PC-3 (cell line): Measurements from ENCODE around the gene PYDC1. TPM values are rescaled to one million over a fixed set of nuclear protein-coding genes. Genes with fewer than 3 reads are reported as not detected.

Experiments
- ATAC-seq: fragments of 200-7000 bp; cut with Tn5 transposase; 2 replicates; pipeline ENCODE4 v1.9.1; 2020; ENCODE audit warnings: mild to moderate bottlenecking, moderate library complexity
- BruUV-seq: library from RNA; stranded (reverse); fragments of 400-500 nt; replicated peaks from 2 replicates; lab custom pipeline; 2021; lab: Mats Ljungman, UMichigan
- CTCF ChIA-PET: fragments of 300-600 bp; sonication (Branson Sonifier 250); formaldehyde crosslinking; loops from one replicate; lab custom pipeline; 2022; ENCODE audit warnings: antibody characterized with exemption; lab: Charles Lee
- POLR2A ChIA-PET: fragments of 300-600 bp; sonication (Branson Sonifier 250); formaldehyde crosslinking; loops from one replicate; lab custom pipeline; 2022; ENCODE audit warnings: antibody characterized with exemption; ENCODE audit not compliant: unreplicated experiment; lab: Charles Lee
- DNase-seq: peaks from one replicate; pipeline ENCODE4 v3.0.0-alpha.2; 2015
- H2AFZ ChIP-seq: fragments of 300-600 bp; sonication (generic); 2 replicates; pipeline ENCODE4 v1.6.0; 2016; ENCODE audit warnings: antibody characterized with exemption, low read length
- H3F3A ChIP-seq: fragments of 300-600 bp; sonication (generic); one replicate; pipeline ENCODE4 v1.6.0; 2017; ENCODE audit warnings: antibody characterized with exemption, low read length, control low read depth, mild to moderate bottlenecking; ENCODE audit not compliant: unreplicated experiment
- H3K27ac ChIP-seq: fragments of 300-600 bp; sonication (generic); 2 replicates; pipeline ENCODE4 v1.5.1; 2016; ENCODE audit warnings: mild to moderate bottlenecking, low read length
- H3K27me3 ChIP-seq: fragments of 300-600 bp; sonication (generic); 2 replicates; pipeline ENCODE4 v1.6.1; 2016; ENCODE audit warnings: low read length, mixed read lengths
- H3K36me3 ChIP-seq: fragments of 300-600 bp; sonication (generic); 2 replicates; pipeline ENCODE4 v1.6.1; 2016; ENCODE audit warnings: low read depth, mixed run types, low read length, mixed read lengths
- H3K4me1 ChIP-seq: fragments of 300-600 bp; sonication (generic); 2 replicates; pipeline ENCODE4 v1.5.1; 2016; ENCODE audit warnings: low read length; ENCODE audit not compliant: insufficient read depth
- H3K4me2 ChIP-seq: fragments of 300-600 bp; sonication (generic); 2 replicates; pipeline ENCODE4 v1.6.0; 2016; ENCODE audit warnings: low read length
- H3K4me3 ChIP-seq: fragments of 300-600 bp; sonication (generic); 2 replicates; pipeline ENCODE4 v1.5.1; 2016; ENCODE audit warnings: mild to moderate bottlenecking, low read length, mixed read lengths
- H3K79me2 ChIP-seq: fragments of 300-600 bp; sonication (generic); 2 replicates; pipeline ENCODE4 v1.6.1; 2017; ENCODE audit warnings: low read length, mixed read lengths
- H3K9ac ChIP-seq: fragments of 300-600 bp; sonication (generic); 2 replicates; pipeline ENCODE4 v1.6.0; 2016; ENCODE audit warnings: mild to moderate bottlenecking, low read length
- H3K9me2 ChIP-seq: fragments of 300-600 bp; sonication (generic); replicated peaks from 2 replicates; pipeline ENCODE4 v1.6.1; 2016; ENCODE audit warnings: mixed run types, low read length, mixed read lengths
- H3K9me3 ChIP-seq: fragments of 300-600 bp; sonication (generic); 2 replicates; pipeline ENCODE4 v1.6.1; 2016; ENCODE audit warnings: low read length, mixed read lengths
- H4K20me1 ChIP-seq: fragments of 300-600 bp; sonication (generic); 2 replicates; pipeline ENCODE4 v1.6.1; 2016; ENCODE audit warnings: low read length, mixed read lengths
- CTCF ChIP-seq: fragments of 300-600 bp; sonication (generic); conservative IDR thresholded peaks from 2 replicates; pipeline ENCODE4 v1.5.1; 2017; ENCODE audit warnings: antibody characterized with exemption, low read depth, mild to moderate bottlenecking, low read length
- EZH2 ChIP-seq: fragments of 300-600 bp; sonication (generic); IDR thresholded peaks from one replicate; pipeline ENCODE4 v1.6.1; 2017; ENCODE audit warnings: antibody characterized with exemption, mild to moderate bottlenecking, low read length; ENCODE audit not compliant: unreplicated experiment
- EZH2phosphoT487 ChIP-seq: fragments of 300-600 bp; sonication (generic); IDR thresholded peaks from 2 replicates; pipeline ENCODE4 v1.6.1; 2018; ENCODE audit warnings: mild to moderate bottlenecking, antibody characterized with exemption, low read length, borderline replicate concordance
- intact Hi-C: fragments of 100-400 bp; cut with micrococcal nuclease; formaldehyde crosslinking; loops from 2 replicates; pipeline ENCODE4 v1.9.0; 2023
- total RNA-seq: library from RNA; depleted of rRNA; stranded (reverse); fragments of >200 nt; gene quantifications from 2 replicates; pipeline ENCODE4 v1.2.3, GENCODE V29; 2014

The PYDC1 gene
- total RNA-seq, 1 experiment from 2014 or later: not detected

- Histone ChIP-seq H3K27ac (no peak overlapping the region), H3K4me2 (no peak overlapping the region), H3K79me2 (no peaks in the 10 kb centered on the region), H2AFZ (no peak overlapping the region), H3K9me2 (no peaks in the 10 kb centered on the region), H3K4me1 (no peaks in the 10 kb centered on the region), H3K36me3 (no peaks in the 10 kb centered on the region), H3K4me3 (no peak overlapping the region), H4K20me1 (no peaks in the 10 kb centered on the region), H3F3A (no peaks in the 10 kb centered on the region), H3K9me3 (no peaks in the 10 kb centered on the region), H3K9ac (no peak overlapping the region), H3K27me3 (peaks cover 8% of the 10 kb centered on the region; the same call in 1 of the 2 replicates)
- intact Hi-C loops: no loop called here
- ATAC-seq: no peak
- ChIA-PET CTCF (interaction anchor here (0.6 kb wide), 3 partner anchors 10 to 158 kb away, joined by 3 to 7 read pairs (median 3); no protein-coding TSS in a partner anchor), POLR2A (no interaction called here)
- no TSS peak for BruUV-seq
- no peak for DNase-seq
- no peak for TF ChIP-seq EZH2
- TF ChIP-seq CTCF: no peak
- TF ChIP-seq EZH2phosphoT487: no peak
These were observed 27.1 kb upstream of the PYDC1 start for GRCh38 chr16:31243734-31244670.

GRCh38 chr16:31242206-31242605 is 25.3 kb upstream of the PYDC1 start:
- no peak overlapping the region for H2AFZ ChIP-seq
- no peaks in the 10 kb centered on the region for H3K79me2 ChIP-seq
- POLR2A ChIA-PET: no interaction called here
- H3K4me1 ChIP-seq: no peaks in the 10 kb centered on the region
- H3K27ac ChIP-seq: no peak overlapping the region
- ATAC-seq (no peak), DNase-seq (no peak)
- H3K9me2 ChIP-seq: no peaks in the 10 kb centered on the region
- TF ChIP-seq EZH2 (no peak), CTCF (no peak), EZH2phosphoT487 (no peak)
- intact Hi-C loops: no loop called here
- no peak overlapping the region for H3K9ac ChIP-seq
- no peak overlapping the region for H3K4me3 ChIP-seq
- H3F3A ChIP-seq: no peaks in the 10 kb centered on the region
- H4K20me1 ChIP-seq: no peaks in the 10 kb centered on the region
- H3K27me3 ChIP-seq: no peaks in the 10 kb centered on the region
- no TSS peak for BruUV-seq
- CTCF ChIA-PET: no interaction called here
- no peaks in the 10 kb centered on the region for H3K9me3 ChIP-seq
- H3K4me2 ChIP-seq: no peak overlapping the region
- no peaks in the 10 kb centered on the region for H3K36me3 ChIP-seq

GRCh38 chr16:31238041-31238440 is 21.1 kb upstream of the PYDC1 start:
- no peaks in the 10 kb centered on the region for H3K9me2 ChIP-seq
- no peak overlapping the region for H2AFZ ChIP-seq
- no peak overlapping the region for H3K4me2 ChIP-seq
- no peak overlapping the region for H3K27ac ChIP-seq
- no peaks in the 10 kb centered on the region for H4K20me1 ChIP-seq
- intact Hi-C loops: no loop called here
- H3K27me3 ChIP-seq: no peaks in the 10 kb centered on the region
- BruUV-seq: no TSS peak
- H3F3A ChIP-seq: no peaks in the 10 kb centered on the region
- DNase-seq (no peak), ATAC-seq (no peak)
- H3K36me3 ChIP-seq: no peaks in the 10 kb centered on the region
- no peak for TF ChIP-seq CTCF
- no peak for TF ChIP-seq EZH2
- no peak for TF ChIP-seq EZH2phosphoT487
- no peaks in the 10 kb centered on the region for H3K79me2 ChIP-seq
- POLR2A ChIA-PET: no interaction called here
- no peaks in the 10 kb centered on the region for H3K4me1 ChIP-seq
- CTCF ChIA-PET: no interaction called here
- H3K9ac ChIP-seq: no peak overlapping the region
- H3K9me3 ChIP-seq: no peaks in the 10 kb centered on the region
- H3K4me3 ChIP-seq: no peak overlapping the region
